ENCODE data around the gene VAX1. TPM values are rescaled to one million over a fixed set of nuclear protein-coding genes. Genes with fewer than 3 reads are reported as not detected.

The VAX1 gene
- total RNA-seq, 2 donors from 2014 or later: 3.2 to 3.5 TPM

GRCh38 chr10:117143103-117143823, 5.2 kb upstream of the VAX1 start:
- H3K4me1 Mint-ChIP-seq: peaks cover 9% of the 10 kb centered on the region

DNA sequence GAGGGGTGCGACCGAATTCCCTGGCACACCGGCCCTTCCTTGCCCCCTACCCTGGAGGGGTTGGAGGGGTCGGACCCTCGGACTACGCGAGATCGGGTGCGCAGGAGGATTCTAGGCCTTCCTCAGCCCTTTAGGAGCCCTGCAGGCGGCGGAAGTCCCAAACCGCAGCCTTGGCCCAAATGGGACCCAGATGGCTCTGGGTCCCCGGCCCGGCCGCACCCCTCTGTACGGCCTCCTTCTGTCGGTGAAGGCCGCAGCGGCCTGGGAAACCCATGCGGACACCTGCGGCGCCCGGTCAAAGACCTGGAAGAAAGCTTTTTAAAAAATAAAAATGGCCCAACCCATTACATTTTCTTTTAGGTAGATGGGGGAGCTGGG, 2.4 kb upstream of the VAX1 start:
- H3K4me3 Mint-ChIP-seq: peak overlapping the region; percentile 71
- H3K27me3 Mint-ChIP-seq (ENCODE audit: insufficient read depth): peaks cover 92% of the 10 kb centered on the region
- WGBS, 2 experiments (ENCODE audit: insufficient coverage in 1 of 2, insufficient read length in 1 of 2): 9 to 17% methylated on average over 11 to 23 of the region's 23 CpGs

More at GRCh38 chr10:117143103-117143823, 5.2 kb upstream of the VAX1 start:
- no peak overlapping the region for H3K9ac ChIP-seq (ENCODE audit: extremely low read depth, low read length, poor library complexity, severe bottlenecking)
- H3K27me3 Mint-ChIP-seq (ENCODE audit: insufficient read depth): peaks cover 97% of the 10 kb centered on the region
- H3K36me3 ChIP-seq (ENCODE audit: control insufficient read depth, insufficient read depth, low read length): no peaks in the 10 kb centered on the region
- H3K9me3 ChIP-seq (ENCODE audit: control insufficient read depth, low read length): peaks cover 31% of the 10 kb centered on the region
- H3K27ac Mint-ChIP-seq: no peak overlapping the region
- peaks cover 21% of the 10 kb centered on the region for H3K9me3 Mint-ChIP-seq
- DNase-seq: no peak
- no peaks in the 10 kb centered on the region for H3K4me1 ChIP-seq (ENCODE audit: control insufficient read depth, insufficient read depth, low read length)
- no peak overlapping the region for H3K4me3 Mint-ChIP-seq
- peaks cover 99% of the 10 kb centered on the region for H3K27me3 ChIP-seq (ENCODE audit: control insufficient read depth, insufficient read depth, low read length, poor library complexity, severe bottlenecking)
- no peak overlapping the region for H3K4me3 ChIP-seq (ENCODE audit: low read length)
- H3K27ac ChIP-seq (ENCODE audit: low read depth, low read length): no peak overlapping the region
- whole genome bisulfite sequencing, 2 experiments (ENCODE audit: insufficient coverage in 1 of 2, insufficient read length in 1 of 2): 63 to 67% methylated on average over 3 to 5 of the region's 5 CpGs
- no peak for TF ChIP-seq CTCF (conservative IDR thresholded peaks at IDR 0.05)
- H3K36me3 Mint-ChIP-seq (ENCODE audit: low read depth): peaks cover 2% of the 10 kb centered on the region

More for the DNA sequence above, 2.4 kb upstream of the VAX1 start:
- TF ChIP-seq CTCF (conservative IDR thresholded peaks at IDR 0.05): no peak
- H3K9me3 ChIP-seq (ENCODE audit: control insufficient read depth, low read length): peaks cover 31% of the 10 kb centered on the region
- no peak overlapping the region for H3K4me3 ChIP-seq (ENCODE audit: low read length)
- H3K9ac ChIP-seq (ENCODE audit: extremely low read depth, low read length, poor library complexity, severe bottlenecking): no peak overlapping the region
- H3K27me3 ChIP-seq (ENCODE audit: control insufficient read depth, insufficient read depth, low read length, poor library complexity, severe bottlenecking): peaks cover 99% of the 10 kb centered on the region
- Mint-ChIP-seq H3K9me3 (peaks cover 17% of the 10 kb centered on the region), H3K27ac (no peak overlapping the region), H3K36me3 (ENCODE audit: low read depth) (peaks cover 2% of the 10 kb centered on the region), H3K4me1 (peaks cover 16% of the 10 kb centered on the region)
- H3K36me3 ChIP-seq (ENCODE audit: control insufficient read depth, insufficient read depth, low read length): no peaks in the 10 kb centered on the region
- H3K4me1 ChIP-seq (ENCODE audit: control insufficient read depth, insufficient read depth, low read length): no peaks in the 10 kb centered on the region
- H3K27ac ChIP-seq (ENCODE audit: low read depth, low read length): no peak overlapping the region
- peak; percentile 74 for DNase-seq

All from endodermal cell (in vitro differentiated cells).